Measurements from ENCODE around the gene OTOP3.
"Not testable (repeated sequence)": the region's sequence is repeated elsewhere in the genome, so short reads cannot be mapped to it uniquely, and the experiment has no call there.

The OTOP3 gene

GRCh38 chr17:74978240-74978639 is 42.5 kb downstream of the OTOP3 start:
- Mint-ChIP-seq H3K4me3 (no peak overlapping the region), H3K27ac (no peak overlapping the region), H3K9me3 (no peaks in the 10 kb centered on the region), H3K36me3 (peaks cover 5% of the 10 kb centered on the region), H3K4me1 (peaks cover 20% of the 10 kb centered on the region)
- ATAC-seq (no peak), DNase-seq (ENCODE audit: low spot score in 2 of 2) (no peak)

- ATAC-seq = no peak
- no peak for DNase-seq (ENCODE audit: low spot score in 2 of 2)
- peaks cover 19% of the 10 kb centered on the region for H3K4me1 Mint-ChIP-seq
- H3K36me3 Mint-ChIP-seq = peaks cover 5% of the 10 kb centered on the region
- H3K9me3 Mint-ChIP-seq = no peaks in the 10 kb centered on the region
- no peak overlapping the region for H3K27ac Mint-ChIP-seq
- no peak overlapping the region for H3K4me3 Mint-ChIP-seq
Observed at GRCh38 chr17:74979408-74980146, 43.9 kb downstream of the OTOP3 start.

GRCh38 chr17:74981318-74981978 is 45.8 kb downstream of the OTOP3 start:
- DNase-seq (ENCODE audit: low spot score in 2 of 2) (no peak), ATAC-seq (peak; percentile 41)
- Mint-ChIP-seq H3K27ac (peak overlapping the region; percentile 84), H3K36me3 (peaks cover 5% of the 10 kb centered on the region), H3K4me3 (peak overlapping the region; percentile 83), H3K9me3 (no peaks in the 10 kb centered on the region), H3K4me1 (peaks cover 19% of the 10 kb centered on the region)

GRCh38 chr17:74981979-74982662 is 46.4 kb downstream of the OTOP3 start:
- DNase-seq (ENCODE audit: low spot score in 2 of 2) (peak; percentile 60 to 86), ATAC-seq (peak; percentile 97)
- H3K4me1 Mint-ChIP-seq = peaks cover 19% of the 10 kb centered on the region
- H3K9me3 Mint-ChIP-seq = no peaks in the 10 kb centered on the region
- H3K36me3 Mint-ChIP-seq = peaks cover 7% of the 10 kb centered on the region
- H3K4me3 Mint-ChIP-seq = peak overlapping the region; percentile 83
- H3K27ac Mint-ChIP-seq = peak overlapping the region; percentile 84

- H3K4me1 Mint-ChIP-seq = peaks cover 19% of the 10 kb centered on the region
- not testable (repeated sequence) for DNase-seq (ENCODE audit: low spot score in 2 of 2); ATAC-seq; H3K27ac Mint-ChIP-seq; H3K9me3 Mint-ChIP-seq; H3K36me3 Mint-ChIP-seq
- H3K4me3 Mint-ChIP-seq = peak overlapping the region; percentile 83
Observed at GRCh38 chr17:74982663-74983313, 47.1 kb downstream of the OTOP3 start.

- peaks cover 9% of the 10 kb centered on the region for H3K4me1 Mint-ChIP-seq
- H3K27ac Mint-ChIP-seq = no peak overlapping the region
- ATAC-seq (no peak), DNase-seq (ENCODE audit: low spot score in 2 of 2) (no peak)
- no peak overlapping the region for H3K4me3 Mint-ChIP-seq
- no peaks in the 10 kb centered on the region for H3K9me3 Mint-ChIP-seq
- H3K36me3 Mint-ChIP-seq = peaks cover 10% of the 10 kb centered on the region
Observed at GRCh38 chr17:74986206-74986576, 50.5 kb downstream of the OTOP3 start.

GRCh38 chr17:74987418-74987908 is 51.8 kb downstream of the OTOP3 start, which contains the start of gene CDR2L:
CDR2L (plus strand) TSS chr17:74987632; CDS start chr17:74988044, 412 bp downstream.
- peaks cover 3% of the 10 kb centered on the region for H3K4me1 Mint-ChIP-seq
- H3K36me3 Mint-ChIP-seq = peaks cover 5% of the 10 kb centered on the region
- H3K4me3 Mint-ChIP-seq = peak within 1 kb of the TSS; percentile 77
- H3K9me3 Mint-ChIP-seq = no peaks in the 10 kb centered on the region
- H3K27ac Mint-ChIP-seq = no peak within 1 kb of the TSS
- DNase-seq (ENCODE audit: low spot score in 2 of 2) (peak; percentile 82 to 92), ATAC-seq (peak; percentile 97)

- Mint-ChIP-seq H3K4me1 (peaks cover 5% of the 10 kb centered on the region), H3K4me3 (peak overlapping the region; percentile 77), H3K36me3 (peaks cover 5% of the 10 kb centered on the region), H3K27ac (no peak overlapping the region), H3K9me3 (no peaks in the 10 kb centered on the region)
- ATAC-seq (peak; percentile 72), DNase-seq (ENCODE audit: low spot score in 2 of 2) (peak; percentile 24 to 62)
Observed at GRCh38 chr17:74987909-74988711, 52.4 kb downstream of the OTOP3 start.

- ATAC-seq (no peak), DNase-seq (ENCODE audit: low spot score in 2 of 2) (no peak)
- no peak overlapping the region for H3K4me3 Mint-ChIP-seq
- no peaks in the 10 kb centered on the region for H3K9me3 Mint-ChIP-seq
- peaks cover 5% of the 10 kb centered on the region for H3K36me3 Mint-ChIP-seq
- no peak overlapping the region for H3K27ac Mint-ChIP-seq
- H3K4me1 Mint-ChIP-seq = peaks cover 5% of the 10 kb centered on the region
Observed at GRCh38 chr17:74990581-74991105, 54.9 kb downstream of the OTOP3 start.

GRCh38 chr17:74992223-74992622 is 56.5 kb downstream of the OTOP3 start:
- H3K4me1 Mint-ChIP-seq = peaks cover 5% of the 10 kb centered on the region
- no peak for DNase-seq (ENCODE audit: low spot score in 2 of 2)
- no peak for ATAC-seq
- no peak overlapping the region for H3K4me3 Mint-ChIP-seq
- no peak overlapping the region for H3K27ac Mint-ChIP-seq
- H3K36me3 Mint-ChIP-seq = peaks cover 2% of the 10 kb centered on the region
- H3K9me3 Mint-ChIP-seq = no peaks in the 10 kb centered on the region

- Mint-ChIP-seq H3K27ac (no peak overlapping the region), H3K9me3 (no peaks in the 10 kb centered on the region), H3K36me3 (no peaks in the 10 kb centered on the region), H3K4me1 (peaks cover 5% of the 10 kb centered on the region), H3K4me3 (no peak overlapping the region)
- ATAC-seq = no peak
- no peak for DNase-seq (ENCODE audit: low spot score in 2 of 2)
Observed at GRCh38 chr17:74994440-74994839, 58.7 kb downstream of the OTOP3 start.

- Mint-ChIP-seq H3K27ac (no peak overlapping the region), H3K4me3 (no peak overlapping the region), H3K9me3 (no peaks in the 10 kb centered on the region), H3K4me1 (peaks cover 5% of the 10 kb centered on the region), H3K36me3 (no peaks in the 10 kb centered on the region)
- DNase-seq (ENCODE audit: low spot score in 2 of 2) (no peak), ATAC-seq (no peak)
Observed at GRCh38 chr17:74995847-74996246, 60.1 kb downstream of the OTOP3 start.

GRCh38 chr17:74998783-74999182 is 63.1 kb downstream of the OTOP3 start:
- DNase-seq (ENCODE audit: low spot score in 2 of 2) (no peak), ATAC-seq (peak; percentile 24)
- Mint-ChIP-seq H3K4me3 (no peak overlapping the region), H3K36me3 (no peaks in the 10 kb centered on the region), H3K4me1 (no peaks in the 10 kb centered on the region), H3K9me3 (no peaks in the 10 kb centered on the region), H3K27ac (no peak overlapping the region)

GRCh38 chr17:74999523-74999922 is 63.8 kb downstream of the OTOP3 start:
- no peak overlapping the region for H3K4me3 Mint-ChIP-seq
- no peaks in the 10 kb centered on the region for H3K9me3 Mint-ChIP-seq
- H3K27ac Mint-ChIP-seq = no peak overlapping the region
- no peaks in the 10 kb centered on the region for H3K36me3 Mint-ChIP-seq
- ATAC-seq = no peak
- no peaks in the 10 kb centered on the region for H3K4me1 Mint-ChIP-seq
- no peak for DNase-seq (ENCODE audit: low spot score in 2 of 2)
